Measurements from ENCODE around the gene CACNA1C. TPM values are rescaled to one million over a fixed set of nuclear protein-coding genes. Genes with fewer than 3 reads are reported as not detected.

Gene CACNA1C
- total RNA-seq, 2 experiments from 2014 or later: 0.05 to 0.08 TPM

DNA sequence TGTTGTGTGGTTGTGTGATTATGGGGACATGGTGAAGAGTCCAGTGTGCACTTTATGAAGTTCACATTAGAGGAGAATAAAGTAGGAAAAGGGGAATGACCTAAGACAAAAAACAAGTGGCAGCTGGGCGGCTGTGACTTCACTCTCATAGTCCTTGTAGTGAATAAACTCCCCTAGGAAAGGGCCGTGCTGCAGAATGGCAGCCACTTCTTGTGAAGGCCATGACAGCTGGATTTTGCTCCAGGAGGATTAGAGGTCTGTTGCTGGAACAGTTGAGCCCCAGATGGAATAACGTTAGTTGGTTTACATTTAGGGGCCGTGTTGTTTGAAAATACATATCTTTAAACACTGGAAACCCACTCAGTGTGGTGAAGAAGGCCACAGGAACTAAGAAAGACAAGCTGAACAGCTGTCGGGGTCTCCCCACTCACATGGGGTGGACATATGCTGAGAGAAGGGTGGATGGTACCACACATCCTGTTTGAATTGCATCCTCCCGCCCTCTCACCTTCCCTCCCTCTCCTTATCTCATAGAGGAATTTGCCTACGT lies 276.9 kb downstream of the CACNA1C start:
- TF ChIP-seq, protein P1, sequence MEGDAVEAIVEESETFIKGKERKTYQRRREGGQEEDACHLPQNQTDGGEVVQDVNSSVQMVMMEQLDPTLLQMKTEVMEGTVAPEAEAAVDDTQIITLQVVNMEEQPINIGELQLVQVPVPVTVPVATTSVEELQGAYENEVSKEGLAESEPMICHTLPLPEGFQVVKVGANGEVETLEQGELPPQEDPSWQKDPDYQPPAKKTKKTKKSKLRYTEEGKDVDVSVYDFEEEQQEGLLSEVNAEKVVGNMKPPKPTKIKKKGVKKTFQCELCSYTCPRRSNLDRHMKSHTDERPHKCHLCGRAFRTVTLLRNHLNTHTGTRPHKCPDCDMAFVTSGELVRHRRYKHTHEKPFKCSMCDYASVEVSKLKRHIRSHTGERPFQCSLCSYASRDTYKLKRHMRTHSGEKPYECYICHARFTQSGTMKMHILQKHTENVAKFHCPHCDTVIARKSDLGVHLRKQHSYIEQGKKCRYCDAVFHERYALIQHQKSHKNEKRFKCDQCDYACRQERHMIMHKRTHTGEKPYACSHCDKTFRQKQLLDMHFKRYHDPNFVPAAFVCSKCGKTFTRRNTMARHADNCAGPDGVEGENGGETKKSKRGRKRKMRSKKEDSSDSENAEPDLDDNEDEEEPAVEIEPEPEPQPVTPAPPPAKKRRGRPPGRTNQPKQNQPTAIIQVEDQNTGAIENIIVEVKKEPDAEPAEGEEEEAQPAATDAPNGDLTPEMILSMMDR (IDR thresholded peaks at IDR 0.05): no peak
- Mint-ChIP-seq H3K4me1 (ENCODE audit: low read depth) (no peaks in the 10 kb centered on the region), H3K9me3 (no peaks in the 10 kb centered on the region), H3K27ac (no peak overlapping the region), H3K27me3 (peaks cover 4% of the 10 kb centered on the region), H3K36me3 (ENCODE audit: low read depth) (no peaks in the 10 kb centered on the region), H3K4me3 (no peak overlapping the region)
- ATAC-seq (ENCODE audit: poor library complexity) (no peak), DNase-seq (no peak)
- ChIA-PET POLR2A (no interaction called here), CTCF (no interaction called here)
- H3K36me3 ChIP-seq (ENCODE audit: insufficient read depth, low read length): no peaks in the 10 kb centered on the region
- H3K27me3 ChIP-seq (ENCODE audit: control insufficient read depth in 1 of 2, insufficient read depth in 2 of 2, low read length in 2 of 2): peaks cover 0 to 4% of the 10 kb centered on the region in 2 experiments
- intact Hi-C loops (cut with DNase I, micrococcal nuclease): no loop called here
- H3K9me3 ChIP-seq (ENCODE audit: control insufficient read depth in 1 of 2, insufficient read depth in 1 of 2, low read length in 2 of 2): no peaks in the 10 kb centered on the region
- no peaks in the 10 kb centered on the region for H3K4me1 ChIP-seq (ENCODE audit: insufficient read depth, low read length)
- H3K4me3 ChIP-seq (ENCODE audit: low read length): no peak overlapping the region
- no peak overlapping the region for H3K27ac ChIP-seq (ENCODE audit: low read depth in 1 of 2, low read length in 2 of 2)

DNA sequence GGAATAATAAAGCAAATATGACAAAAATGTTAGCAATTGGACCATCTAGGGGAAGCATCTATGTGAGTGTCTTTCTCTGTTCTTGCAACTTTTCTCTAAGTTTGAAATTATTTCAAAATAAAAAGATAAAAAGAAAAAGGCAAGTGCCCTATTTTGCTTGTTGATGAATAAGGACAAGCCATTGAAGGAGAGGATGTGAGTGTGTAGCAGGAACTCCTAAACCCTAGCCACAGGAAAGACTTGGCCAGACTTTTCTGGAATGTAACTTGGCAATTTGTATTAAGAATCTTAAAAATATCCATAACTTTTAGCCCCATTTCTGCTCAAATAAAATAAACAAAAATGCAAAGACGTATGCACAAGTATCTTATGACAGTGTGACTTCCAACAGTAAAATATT lies 279.4 kb downstream of the CACNA1C start:
- no peaks in the 10 kb centered on the region for H3K9me3 Mint-ChIP-seq
- no peaks in the 10 kb centered on the region for H3K4me1 ChIP-seq (ENCODE audit: insufficient read depth, low read length)
- no peak overlapping the region for H3K27ac ChIP-seq (ENCODE audit: low read depth in 1 of 2, low read length in 2 of 2)
- H3K27me3 Mint-ChIP-seq: no peaks in the 10 kb centered on the region
- intact Hi-C loops (cut with DNase I, micrococcal nuclease): no loop called here
- no peaks in the 10 kb centered on the region for H3K36me3 ChIP-seq (ENCODE audit: insufficient read depth, low read length)
- H3K27ac Mint-ChIP-seq: no peak overlapping the region
- TF ChIP-seq, protein P1 (IDR thresholded peaks at IDR 0.05): no peak
- H3K36me3 Mint-ChIP-seq (ENCODE audit: low read depth): no peaks in the 10 kb centered on the region
- no peak for DNase-seq
- ChIA-PET POLR2A (no interaction called here), CTCF (no interaction called here)
- H3K4me3 ChIP-seq (ENCODE audit: low read length): no peak overlapping the region
- no peaks in the 10 kb centered on the region for H3K9me3 ChIP-seq (ENCODE audit: control insufficient read depth in 1 of 2, insufficient read depth in 1 of 2, low read length in 2 of 2)
- no peaks in the 10 kb centered on the region for H3K27me3 ChIP-seq (ENCODE audit: control insufficient read depth in 1 of 2, insufficient read depth in 2 of 2, low read length in 2 of 2)
- H3K4me1 Mint-ChIP-seq (ENCODE audit: low read depth): no peaks in the 10 kb centered on the region
- ATAC-seq (ENCODE audit: poor library complexity): no peak
- no peak overlapping the region for H3K4me3 Mint-ChIP-seq

DNA sequence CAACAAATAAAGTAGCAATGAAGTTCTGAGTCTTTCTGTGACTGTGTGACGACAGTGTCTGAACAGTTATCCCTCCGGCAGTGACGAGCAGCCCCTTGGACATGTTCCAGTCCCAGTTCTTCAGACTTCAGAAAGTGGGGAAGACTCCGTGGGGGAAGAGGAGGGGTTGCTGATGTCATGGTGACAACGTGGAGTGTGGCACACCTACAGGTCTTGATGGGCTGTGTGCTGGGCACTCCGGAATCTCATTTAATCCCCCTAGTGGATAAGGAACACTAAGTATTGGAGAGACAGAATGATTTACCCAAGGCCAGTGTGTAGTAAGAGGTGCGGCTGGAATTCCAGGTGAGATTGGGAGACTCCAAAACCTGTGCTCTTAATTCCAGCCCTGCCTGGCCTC lies 280.2 kb downstream of the CACNA1C start:
- intact Hi-C loops (cut with DNase I, micrococcal nuclease): no loop called here
- ChIA-PET POLR2A (no interaction called here), CTCF (no interaction called here)
- no peaks in the 10 kb centered on the region for H3K36me3 Mint-ChIP-seq (ENCODE audit: low read depth)
- DNase-seq (no peak), ATAC-seq (ENCODE audit: poor library complexity) (no peak)
- no peak overlapping the region for H3K4me3 Mint-ChIP-seq
- H3K27ac ChIP-seq (ENCODE audit: low read depth in 1 of 2, low read length in 2 of 2): no peak overlapping the region
- H3K4me3 ChIP-seq (ENCODE audit: low read length): no peak overlapping the region
- no peaks in the 10 kb centered on the region for H3K4me1 Mint-ChIP-seq (ENCODE audit: low read depth)
- no peaks in the 10 kb centered on the region for H3K27me3 ChIP-seq (ENCODE audit: control insufficient read depth in 1 of 2, insufficient read depth in 2 of 2, low read length in 2 of 2)
- H3K9me3 ChIP-seq (ENCODE audit: control insufficient read depth in 1 of 2, insufficient read depth in 1 of 2, low read length in 2 of 2): no peaks in the 10 kb centered on the region
- TF ChIP-seq, protein P1 (IDR thresholded peaks at IDR 0.05): no peak
- H3K27me3 Mint-ChIP-seq: no peaks in the 10 kb centered on the region
- no peaks in the 10 kb centered on the region for H3K9me3 Mint-ChIP-seq
- H3K4me1 ChIP-seq (ENCODE audit: insufficient read depth, low read length): no peaks in the 10 kb centered on the region
- no peaks in the 10 kb centered on the region for H3K36me3 ChIP-seq (ENCODE audit: insufficient read depth, low read length)
- no peak overlapping the region for H3K27ac Mint-ChIP-seq

Data from CD4-positive, alpha-beta T cell (primary cell).